GM23338 (cell line): ENCODE data around the gene FRMD4A. TPM values are rescaled to one million over a fixed set of nuclear protein-coding genes. Genes with fewer than 3 reads are reported as not detected.

Experiments used
- ATAC-seq: fragments of 200-7000 bp; cut with Tn5 transposase; 3 replicates; pipeline ENCODE4 v1.9.1; 2020
- DNase-seq: peaks from one replicate; pipeline ENCODE4 v3.0.0-alpha.2; 2015; ENCODE audit warnings: low spot score
- H2AFZ ChIP-seq: fragments of 200-600 bp; sonication (generic); 2 replicates; pipeline ENCODE4 v1.8.0; 2016; ENCODE audit warnings: antibody characterized with exemption, mild to moderate bottlenecking, moderate library complexity
- H3F3A ChIP-seq: fragments of 200-600 bp; sonication (generic); replicated peaks from 2 replicates; pipeline ENCODE4 v1.8.0; 2017; ENCODE audit warnings: antibody characterized with exemption, mixed run types, low read depth
- H3K27ac ChIP-seq: fragments of 200-600 bp; sonication (generic); 2 replicates; pipeline ENCODE4 v1.6.1; 2016; ENCODE audit warnings: low read depth
- H3K27me3 ChIP-seq: fragments of 200-600 bp; sonication (generic); 2 replicates; pipeline ENCODE4 v1.8.0; 2016; ENCODE audit warnings: mild to moderate bottlenecking, mixed run types, moderate library complexity; ENCODE audit not compliant: insufficient read depth
- H3K36me3 ChIP-seq: fragments of 200-600 bp; sonication (generic); 2 replicates; pipeline ENCODE4 v1.8.0; 2016; ENCODE audit warnings: mild to moderate bottlenecking; ENCODE audit not compliant: insufficient read depth
- H3K4me1 ChIP-seq: fragments of 200-600 bp; sonication (generic); 2 replicates; pipeline ENCODE4 v1.8.0; 2016; ENCODE audit warnings: mild to moderate bottlenecking, moderate library complexity; ENCODE audit not compliant: insufficient read depth
- H3K4me2 ChIP-seq: fragments of 200-600 bp; sonication (generic); 2 replicates; pipeline ENCODE4 v1.7.1; 2017; ENCODE audit warnings: mixed run types
- H3K4me3 ChIP-seq: fragments of 200-600 bp; sonication (generic); 2 replicates; pipeline ENCODE4 v1.6.1; 2016; ENCODE audit warnings: mixed run types
- H3K79me2 ChIP-seq: fragments of 200-600 bp; sonication (generic); replicated peaks from 2 replicates; pipeline ENCODE4 v1.8.0; 2017; ENCODE audit warnings: mild to moderate bottlenecking; ENCODE audit not compliant: insufficient read depth
- H3K9me2 ChIP-seq: fragments of 200-600 bp; sonication (generic); 2 replicates; pipeline ENCODE4 v1.8.0; 2017; ENCODE audit not compliant: insufficient read depth
- H4K20me1 ChIP-seq: fragments of 200-600 bp; sonication (generic); replicated peaks from 2 replicates; pipeline ENCODE4 v1.8.0; 2017; ENCODE audit warnings: mild to moderate bottlenecking; ENCODE audit not compliant: insufficient read depth
- H3K27ac Mint-ChIP-seq: 2 replicates; pipeline ENCODE4 v1.8.0; 2020; ENCODE audit warnings: inconsistent platforms, mild to moderate bottlenecking, moderate library complexity, mixed read lengths
- H3K27me3 Mint-ChIP-seq: 3 replicates; pipeline ENCODE4 v1.8.0; 2022; ENCODE audit warnings: low read depth, mild to moderate bottlenecking, moderate library complexity, mixed read lengths, inconsistent platforms; ENCODE audit not compliant: insufficient read depth, poor library complexity
- H3K36me3 Mint-ChIP-seq: 3 replicates; pipeline ENCODE4 v1.8.0; 2021; ENCODE audit warnings: low read depth, mild to moderate bottlenecking, inconsistent platforms, moderate library complexity, mixed read lengths
- H3K4me1 Mint-ChIP-seq: 3 replicates; pipeline ENCODE4 v1.8.0; 2020; ENCODE audit warnings: mild to moderate bottlenecking, inconsistent platforms, mixed read lengths
- H3K4me3 Mint-ChIP-seq: 3 replicates; pipeline ENCODE4 v1.8.0; 2021; ENCODE audit warnings: moderate library complexity, mild to moderate bottlenecking, inconsistent platforms, mixed read lengths
- H3K9me3 Mint-ChIP-seq: 3 replicates; pipeline ENCODE4 v1.8.0; 2020; ENCODE audit warnings: moderate library complexity, mild to moderate bottlenecking, inconsistent platforms, mixed read lengths
- CREB1 ChIP-seq: fragments of 250-450 bp; sonication (Bioruptor Pico); IDR thresholded peaks from 2 replicates; pipeline ENCODE4 v1.5.0; 2020; ENCODE audit warnings: low read depth, mild to moderate bottlenecking, moderate library complexity
- CTCF ChIP-seq, 2 experiments: fragments of 200-600 bp in 1 of 2; sonication (generic) in 1 of 2; conservative IDR thresholded peaks; 2 replicates each; pipeline versions ENCODE4 v1.5.1 to v1.6.1; 2016 to 2017; ENCODE audit warnings: antibody characterized with exemption in 2 of 2, low read depth in 2 of 2, mild to moderate bottlenecking in 2 of 2, moderate library complexity in 1 of 2
- ETS1 ChIP-seq: IDR thresholded peaks from 2 replicates; pipeline ENCODE4 v1.6.1; 2016; ENCODE audit warnings: antibody characterized with exemption
- EZH2 ChIP-seq: fragments of 200-600 bp; sonication (generic); IDR thresholded peaks from one replicate; pipeline ENCODE4 v1.8.0; 2017; ENCODE audit warnings: antibody characterized with exemption, mild to moderate bottlenecking, low read depth; ENCODE audit not compliant: unreplicated experiment
- JUNB ChIP-seq: IDR thresholded peaks from one replicate; pipeline ENCODE4 v1.6.1; 2016; ENCODE audit warnings: antibody characterized with exemption; ENCODE audit not compliant: unreplicated experiment
- NANOG ChIP-seq: IDR thresholded peaks from 2 replicates; pipeline ENCODE4 v1.6.1; 2016; ENCODE audit warnings: antibody characterized with exemption, borderline replicate concordance
- POLR2AphosphoS5 ChIP-seq: IDR thresholded peaks from 2 replicates; pipeline ENCODE4 v1.6.1; 2016; ENCODE audit warnings: antibody characterized with exemption, low read depth
- REST ChIP-seq: IDR thresholded peaks from one replicate; pipeline ENCODE4 v1.6.1; 2018; ENCODE audit warnings: antibody characterized with exemption; ENCODE audit not compliant: unreplicated experiment
- STAT1 ChIP-seq: IDR thresholded peaks from one replicate; pipeline ENCODE4 v1.6.1; 2016; ENCODE audit warnings: antibody characterized with exemption; ENCODE audit not compliant: unreplicated experiment
- ZNF114 ChIP-seq: fragments of 250-450 bp; sonication (Bioruptor Pico); IDR thresholded peaks from 2 replicates; pipeline ENCODE4 v1.5.0; 2020; ENCODE audit warnings: mild to moderate bottlenecking, moderate library complexity
- ZNF462 ChIP-seq: fragments of 250-450 bp; sonication (Bioruptor Pico); IDR thresholded peaks from 2 replicates; pipeline ENCODE4 v1.5.0; 2020; ENCODE audit warnings: mild to moderate bottlenecking, moderate library complexity
- polyA plus RNA-seq: library from polyadenylated mRNA; unstranded; fragments of >200 nt; fragmentation: Nextera tagmentation; extraction: Ambion mirVana; gene quantifications from 2 replicates; pipeline ENCODE4 v1.2.1, GENCODE V29; 2016
- total RNA-seq: library from RNA; depleted of rRNA; stranded (reverse); fragments of >200 nt; shearing (Covaris generic); gene quantifications from 2 replicates; pipeline ENCODE4 v1.2.3, GENCODE V29; 2014

Gene FRMD4A
- total and polyA plus RNA-seq, 2 experiments from 2014 or later = 14.0 to 20.1 TPM

- no peak for TF ChIP-seq REST
- no peak for TF ChIP-seq ETS1
Observed at GRCh38 chr10:14247377-14248116, 83.2 kb downstream of the FRMD4A start (continued).

- peaks cover 5% of the 10 kb centered on the region; the same call in 2 of the 3 replicates for H3K9me3 Mint-ChIP-seq
- Histone ChIP-seq H3F3A (no peaks in the 10 kb centered on the region), H3K79me2 (no peaks in the 10 kb centered on the region), H4K20me1 (no peaks in the 10 kb centered on the region), H3K4me1 (peaks cover 12% of the 10 kb centered on the region), H3K4me2 (no peak overlapping the region), H3K4me3 (no peak overlapping the region), H3K27ac (no peak overlapping the region), H3K9me2 (no peaks in the 10 kb centered on the region; the same call in 1 of the 2 replicates), H3K36me3 (no peaks in the 10 kb centered on the region), H2AFZ (no peak overlapping the region), H3K27me3 (no peaks in the 10 kb centered on the region)
- ATAC-seq = no peak
- H3K4me3 Mint-ChIP-seq = no peak overlapping the region
- H3K4me1 Mint-ChIP-seq = peaks cover 26% of the 10 kb centered on the region
- no peaks in the 10 kb centered on the region for H3K36me3 Mint-ChIP-seq
- no peak for DNase-seq
- H3K27ac Mint-ChIP-seq = no peak overlapping the region
- H3K27me3 Mint-ChIP-seq = no peaks in the 10 kb centered on the region
- TF ChIP-seq NANOG (no peak), JUNB (no peak), ZNF114 (CRISPR knock-in tag) (no peak), CTCF (conservative IDR thresholded peaks at IDR 0.05; ENCODE audit: low read depth in 2 of 2) (no peak), CREB1 (CRISPR knock-in tag) (no peak), STAT1 (no peak), POLR2AphosphoS5 (no peak), ZNF462 (CRISPR knock-in tag) (no peak), EZH2 (no peak)
Observed at GRCh38 chr10:14244801-14245211, 85.9 kb downstream of the FRMD4A start.
